SK-N-SH treated with all-trans-retinoic acid at 6 μM for 48 hours (cell line): ENCODE results near the gene SIL1.

Source experiments
- ATAC-seq: fragments of 200-7000 bp; cut with Tn5 transposase; 3 replicates; pipeline ENCODE4 v1.9.1; 2020; ENCODE audit warnings: mild to moderate bottlenecking, moderate library complexity
- ARNTL ChIP-seq: fragments of 450-650 bp; formaldehyde crosslinking; IDR thresholded peaks from 2 replicates; pipeline ENCODE4 v1.5.0; 2020; ENCODE audit warnings: low read depth, mild to moderate bottlenecking, moderate library complexity, borderline replicate concordance
- BACH2 ChIP-seq: fragments of 250-450 bp; sonication (Bioruptor Pico); IDR thresholded peaks from 2 replicates; pipeline ENCODE4 v1.9.0; 2021; ENCODE audit warnings: mild to moderate bottlenecking, borderline replicate concordance
- CREB5 ChIP-seq: fragments of 250-450 bp; sonication (Bioruptor Pico); IDR thresholded peaks from 2 replicates; pipeline ENCODE4 v1.5.1; 2020; ENCODE audit warnings: low read depth, mild to moderate bottlenecking, moderate library complexity
- CSDC2 ChIP-seq: fragments of 250-450 bp; sonication (Bioruptor Pico); IDR thresholded peaks from 2 replicates; pipeline ENCODE4 v1.5.0; 2020; ENCODE audit warnings: mild to moderate bottlenecking, moderate library complexity
- CSRNP3 ChIP-seq: fragments of 250-450 bp; sonication (Bioruptor Pico); IDR thresholded peaks from 2 replicates; pipeline ENCODE4 v1.5.1; 2021; ENCODE audit warnings: mild to moderate bottlenecking, moderate library complexity
- ESRRG ChIP-seq: fragments of 250-450 bp; sonication (Bioruptor Pico); IDR thresholded peaks from 2 replicates; pipeline ENCODE4 v1.6.1; 2021; ENCODE audit warnings: mild to moderate bottlenecking
- GLIS3 ChIP-seq: fragments of 250-450 bp; sonication (Bioruptor Pico); IDR thresholded peaks from 2 replicates; pipeline ENCODE4 v1.5.0; 2020; ENCODE audit warnings: mild to moderate bottlenecking, moderate library complexity
- ISL1 ChIP-seq: fragments of 250-450 bp; sonication (Bioruptor Pico); IDR thresholded peaks from 2 replicates; pipeline ENCODE4 v2.1.2; 2022; ENCODE audit warnings: mild to moderate bottlenecking, moderate library complexity
- OSR1 ChIP-seq: fragments of 250-450 bp; sonication (Bioruptor Pico); IDR thresholded peaks from 2 replicates; pipeline ENCODE4 v1.8.0; 2022; ENCODE audit warnings: moderate library complexity, mild to moderate bottlenecking, inconsistent platforms
- PATZ1 ChIP-seq: fragments of 250-450 bp; sonication (Bioruptor Pico); IDR thresholded peaks from 2 replicates; pipeline ENCODE4 v1.8.0; 2020; ENCODE audit warnings: mild to moderate bottlenecking, moderate library complexity, borderline replicate concordance
- POU6F1 ChIP-seq: fragments of 250-450 bp; sonication (Bioruptor Pico); IDR thresholded peaks from 2 replicates; pipeline ENCODE4 v1.8.0; 2021; ENCODE audit warnings: low read depth, mild to moderate bottlenecking, moderate library complexity, borderline replicate concordance
- PPARA ChIP-seq: fragments of 250-450 bp; sonication (Bioruptor Pico); IDR thresholded peaks from 2 replicates; pipeline ENCODE4 v1.5.0; 2020; ENCODE audit warnings: mild to moderate bottlenecking, borderline replicate concordance
- RARB ChIP-seq: fragments of 250-450 bp; sonication (Bioruptor Pico); IDR thresholded peaks from 2 replicates; pipeline ENCODE4 v1.8.0; 2021; ENCODE audit warnings: mild to moderate bottlenecking, moderate library complexity
- SNAI2 ChIP-seq: fragments of 250-450 bp; sonication (Bioruptor Pico); IDR thresholded peaks from 2 replicates; pipeline ENCODE4 v1.5.0; 2020; ENCODE audit warnings: mild to moderate bottlenecking, moderate library complexity
- TOX ChIP-seq: fragments of 250-450 bp; sonication (Bioruptor Pico); IDR thresholded peaks from 2 replicates; pipeline ENCODE4 v1.8.0; 2021; ENCODE audit warnings: mild to moderate bottlenecking, moderate library complexity, borderline replicate concordance
- TSHZ2 ChIP-seq: fragments of 250-450 bp; sonication (Bioruptor Pico); IDR thresholded peaks from 2 replicates; pipeline ENCODE4 v1.5.0; 2020; ENCODE audit warnings: mild to moderate bottlenecking, moderate library complexity
- ZC3H10 ChIP-seq: fragments of 250-450 bp; sonication (Bioruptor Pico); IDR thresholded peaks from 2 replicates; pipeline ENCODE4 v1.5.1; 2021; ENCODE audit warnings: mild to moderate bottlenecking, moderate library complexity
- ZFP3 ChIP-seq: fragments of 250-450 bp; sonication (Bioruptor Pico); IDR thresholded peaks from 2 replicates; pipeline ENCODE4 v1.5.0; 2020; ENCODE audit warnings: mild to moderate bottlenecking, moderate library complexity
- ZFP30 ChIP-seq: fragments of 450-650 bp; formaldehyde crosslinking; IDR thresholded peaks from 2 replicates; pipeline ENCODE4 v1.5.0; 2022; ENCODE audit warnings: mild to moderate bottlenecking, moderate library complexity
- ZNF565 ChIP-seq: fragments of 450-650 bp; formaldehyde crosslinking; conservative IDR thresholded peaks from 2 replicates; pipeline ENCODE4 v1.5.0; 2020; ENCODE audit warnings: low read depth, mild to moderate bottlenecking, moderate library complexity
- ZNF70 ChIP-seq: fragments of 450-650 bp; formaldehyde crosslinking; IDR thresholded peaks from 2 replicates; pipeline ENCODE4 v1.5.0; 2020; ENCODE audit warnings: mild to moderate bottlenecking, moderate library complexity
- ZNF8 ChIP-seq: fragments of 450-650 bp; formaldehyde crosslinking; IDR thresholded peaks from 2 replicates; pipeline ENCODE4 v1.5.0; 2020; ENCODE audit warnings: mild to moderate bottlenecking, moderate library complexity

SIL1 gene

GRCh38 chr5:138986186-138986800 lies 211.9 kb downstream of the SIL1 start:
- ATAC-seq: no peak; the same call in 2 of the 3 replicates
- TF ChIP-seq CSRNP3 (no peak), TSHZ2 (CRISPR knock-in tag) (no peak), PPARA (CRISPR knock-in tag) (no peak), ZNF70 (CRISPR knock-in tag) (no peak), ARNTL (CRISPR knock-in tag) (no peak), ESRRG (CRISPR knock-in tag) (no peak), ZNF565 (no peak), TOX (CRISPR knock-in tag) (no peak)

GRCh38 chr5:138985683-138986082 lies 212.5 kb downstream of the SIL1 start:
- TF ChIP-seq GLIS3 (CRISPR knock-in tag) (no peak), ZFP30 (CRISPR knock-in tag) (no peak), ISL1 (CRISPR knock-in tag) (no peak), BACH2 (no peak), TOX (CRISPR knock-in tag) (no peak), ZNF565 (no peak), PPARA (CRISPR knock-in tag) (no peak), CSRNP3 (no peak), ESRRG (CRISPR knock-in tag) (no peak), TSHZ2 (CRISPR knock-in tag) (no peak)
- TF ChIP-seq, all 23 proteins: peak for 0
- no peak; the same call in 2 of the 3 replicates for ATAC-seq

- TF ChIP-seq PATZ1 (CRISPR knock-in tag) (no peak), OSR1 (no peak), ZNF70 (CRISPR knock-in tag) (no peak), CSDC2 (CRISPR knock-in tag) (no peak), POU6F1 (no peak), ZNF8 (CRISPR knock-in tag) (no peak), ZFP3 (CRISPR knock-in tag) (no peak), CREB5 (CRISPR knock-in tag) (no peak), GLIS3 (CRISPR knock-in tag) (no peak), ESRRG (CRISPR knock-in tag) (no peak), RARB (CRISPR knock-in tag) (no peak), ARNTL (CRISPR knock-in tag) (no peak), SNAI2 (CRISPR knock-in tag) (no peak), ZFP30 (CRISPR knock-in tag) (no peak), CSRNP3 (no peak), ZC3H10 (no peak), PPARA (CRISPR knock-in tag) (no peak)
- ATAC-seq: no peak
Observed at GRCh38 chr5:138985256-138985655, 212.9 kb downstream of the SIL1 start.
